HCT116 (cell line): ENCODE data around the gene EXOC6B. TPM values are rescaled to one million over a fixed set of nuclear protein-coding genes. Genes with fewer than 3 reads are reported as not detected.

ENCODE experiments used
- ATAC-seq: fragments of 200-7000 bp; cut with Tn5 transposase; 2 replicates; pipeline ENCODE4 v1.9.1; 2020; ENCODE audit warnings: mild to moderate bottlenecking, moderate library complexity
- BruUV-seq: library from RNA; stranded (reverse); fragments of 400-500 nt; replicated peaks from 2 replicates; lab custom pipeline; 2021; lab: Mats Ljungman, UMichigan
- CTCF ChIA-PET: fragments of 300-600 bp; sonication (Branson Sonifier 250); formaldehyde crosslinking; loops from one replicate; lab custom pipeline; 2021; ENCODE audit warnings: antibody characterized with exemption; lab: Charles Lee
- POLR2A ChIA-PET: fragments of 300-600, 350-600 bp; sonication (Branson Sonifier 250); formaldehyde crosslinking; loops from one replicate; lab custom pipeline; 2021; ENCODE audit warnings: antibody characterized with exemption; lab: Charles Lee
- RAD21 ChIA-PET, 2 experiments: fragments of 300-600 bp; sonication (Branson Sonifier 250); formaldehyde crosslinking; loops; one replicate each; lab custom pipeline; 2023; ENCODE audit warnings: low total read pairs in 2 of 2; ENCODE audit not compliant: uncharacterized antibody in 2 of 2, unreplicated experiment in 2 of 2, low non-redundant PET in 1 of 2; lab: Charles Lee
- DNase-seq: peaks from one replicate; pipeline ENCODE4 v3.0.0-alpha.2; 2010; ENCODE audit warnings: low read depth, low spot score
- H2AFZ ChIP-seq: fragments of 200-600 bp; shearing (Covaris generic), sonication (generic); 2 replicates; pipeline ENCODE4 v1.6.1; 2017; ENCODE audit warnings: low read depth, mixed run types, mixed read lengths, antibody characterized with exemption, low read length; ENCODE audit not compliant: poor library complexity, severe bottlenecking
- H3K27ac ChIP-seq: 2 replicates; pipeline ENCODE4 v1.5.1; 2012; ENCODE audit warnings: low read depth, low read length
- H3K27me3 ChIP-seq: fragments of 200-600 bp; sonication (generic); 2 replicates; pipeline ENCODE4 v1.6.1; 2016; ENCODE audit warnings: mixed run types, low read length, mixed read lengths; ENCODE audit not compliant: insufficient read depth
- H3K36me3 ChIP-seq, 2 experiments: fragments of 200-500 bp in 1 of 2; fragments of 200-600 bp in 1 of 2; sonication (Bioruptor generic) in 1 of 2; sonication (generic) in 1 of 2; 2 replicates each; pipeline versions ENCODE4 v1.5.1 to v1.6.1; 2014 to 2016; ENCODE audit warnings: low read length in 2 of 2, inconsistent platforms in 1 of 2, mixed read lengths in 1 of 2, mixed run types in 1 of 2; ENCODE audit not compliant: insufficient read depth in 2 of 2, control insufficient read depth in 1 of 2
- H3K4me1 ChIP-seq, 2 experiments: fragments of 200-600 bp in 1 of 2; sonication (generic) in 1 of 2; 2 replicates each; pipeline versions ENCODE4 v1.5.1 to v1.6.1; 2012 to 2017; ENCODE audit warnings: low read length in 2 of 2, inconsistent platforms in 1 of 2, mild to moderate bottlenecking in 1 of 2, mixed read lengths in 1 of 2, mixed run types in 1 of 2, moderate library complexity in 1 of 2; ENCODE audit not compliant: insufficient read depth in 2 of 2, control insufficient read depth in 1 of 2
- H3K4me2 ChIP-seq: fragments of 200-600 bp; sonication (generic); 2 replicates; pipeline ENCODE4 v1.6.1; 2017; ENCODE audit warnings: mixed run types, low read length, mixed read lengths
- H3K4me3 ChIP-seq, 2 experiments: fragments of 200-600 bp in 1 of 2; sonication (generic) in 1 of 2; replicated peaks in 1 of 2; 2 replicates each; pipeline ENCODE4 v1.5.1; 2011 to 2016; ENCODE audit warnings: low read length in 2 of 2, control low read depth in 1 of 2, low read depth in 1 of 2, mild to moderate bottlenecking in 1 of 2, mixed read lengths in 1 of 2, mixed run types in 1 of 2
- H3K79me2 ChIP-seq: fragments of 200-600 bp; sonication (generic); 2 replicates; pipeline ENCODE4 v1.6.1; 2017; ENCODE audit warnings: mild to moderate bottlenecking, mixed run types, low read length, moderate library complexity, mixed read lengths; ENCODE audit not compliant: insufficient read depth
- H3K9ac ChIP-seq: fragments of 200-600 bp; sonication (generic); 2 replicates; pipeline ENCODE4 v1.6.1; 2016; ENCODE audit warnings: low read length, mixed read lengths
- H3K9me2 ChIP-seq: fragments of 200-600 bp; sonication (generic), shearing (Covaris generic); 2 replicates; pipeline ENCODE4 v1.6.1; 2017; ENCODE audit warnings: mixed run types, mild to moderate bottlenecking, moderate library complexity; ENCODE audit not compliant: insufficient read depth
- H3K9me3 ChIP-seq, 2 experiments: fragments of 200-500 bp in 1 of 2; fragments of 200-600 bp in 1 of 2; sonication (Bioruptor generic) in 1 of 2; sonication (generic) in 1 of 2; 2 replicates each; pipeline ENCODE4 v1.6.1; 2014 to 2017; ENCODE audit warnings: low read length in 2 of 2, mixed read lengths in 2 of 2, inconsistent platforms in 1 of 2, low read depth in 1 of 2, mild to moderate bottlenecking in 1 of 2, mixed run types in 1 of 2, moderate library complexity in 1 of 2; ENCODE audit not compliant: control insufficient read depth in 1 of 2, insufficient read depth in 1 of 2
- H4K20me1 ChIP-seq: fragments of 200-600 bp; sonication (generic), shearing (Covaris generic); 2 replicates; pipeline ENCODE4 v1.6.1; 2017; ENCODE audit warnings: mixed run types, mild to moderate bottlenecking, moderate library complexity; ENCODE audit not compliant: insufficient read depth
- CBX3 ChIP-seq: IDR thresholded peaks from 2 replicates; pipeline ENCODE4 v1.6.1; 2012; ENCODE audit warnings: low read depth
- ELF1 ChIP-seq: IDR thresholded peaks from 2 replicates; pipeline ENCODE4 v1.6.1; 2012; ENCODE audit warnings: low read depth, borderline replicate concordance
- EZH2 ChIP-seq: fragments of 200-600 bp; sonication (generic); IDR thresholded peaks from 2 replicates; pipeline ENCODE4 v1.6.1; 2017; ENCODE audit warnings: antibody characterized with exemption, mixed run types
- EZH2phosphoT487 ChIP-seq: fragments of 200-600 bp; IDR thresholded peaks from 2 replicates; pipeline ENCODE4 v1.6.1; 2018; ENCODE audit warnings: antibody characterized with exemption, borderline replicate concordance
- FOSL1 ChIP-seq: IDR thresholded peaks from 2 replicates; pipeline ENCODE4 v1.6.1; 2012; ENCODE audit warnings: low read depth
- JUND ChIP-seq: IDR thresholded peaks from 2 replicates; pipeline ENCODE4 v1.6.1; 2012
- MAX ChIP-seq: IDR thresholded peaks from 2 replicates; pipeline ENCODE4 v1.6.1; 2012
- POLR2AphosphoS5 ChIP-seq: IDR thresholded peaks from 2 replicates; pipeline ENCODE4 v1.6.1; 2011; ENCODE audit warnings: mild to moderate bottlenecking, low read depth, low read length, moderate library complexity
- RAD21 ChIP-seq: IDR thresholded peaks from 2 replicates; pipeline ENCODE4 v1.6.1; 2012; ENCODE audit warnings: low read depth, mild to moderate bottlenecking
- REST ChIP-seq: IDR thresholded peaks from 2 replicates; pipeline ENCODE4 v1.6.1; 2012; ENCODE audit warnings: low read depth
- SP1 ChIP-seq: IDR thresholded peaks from 2 replicates; pipeline ENCODE4 v1.6.1; 2012; ENCODE audit warnings: low read depth
- SRF ChIP-seq: IDR thresholded peaks from 2 replicates; pipeline ENCODE4 v1.6.1; 2012; ENCODE audit warnings: low read depth
- TCF7L2 ChIP-seq: IDR thresholded peaks from 2 replicates; pipeline ENCODE4 v1.7.0; 2011; ENCODE audit warnings: borderline replicate concordance, inconsistent platforms; ENCODE audit not compliant: insufficient read depth, insufficient read length; ENCODE audit errors: extremely low read depth
- YY1 ChIP-seq: IDR thresholded peaks from 2 replicates; pipeline ENCODE4 v1.6.1; 2011; ENCODE audit warnings: low read length, low read depth, moderate library complexity, mild to moderate bottlenecking; ENCODE audit not compliant: insufficient replicate concordance; ENCODE audit errors: extremely low read depth
- ZFX ChIP-seq: fragments of 450-650 bp; IDR thresholded peaks from 2 replicates; pipeline ENCODE4 v1.6.1; 2017
- intact Hi-C: fragments of 100-400 bp; cut with micrococcal nuclease; formaldehyde crosslinking; loops from 2 replicates; pipeline ENCODE4 v1.10.0; 2022
- total RNA-seq: library from RNA; stranded (reverse); gene quantifications from one replicate; pipeline ENCODE4 v1.2.1, GENCODE V29; 2021; ENCODE audit not compliant: unreplicated experiment
- TF ChIP-seq, protein P1 (sequence below): IDR thresholded peaks from 2 replicates; pipeline ENCODE4 v1.6.1; 2012
- TF ChIP-seq, protein P2 (sequence below), 3 experiments: fragments of 200-600 bp in 1 of 3; sonication (generic) in 1 of 3; IDR thresholded peaks in 2 of 3; conservative IDR thresholded peaks in 1 of 3; 2 replicates each; pipeline ENCODE4 v1.5.1; 2012 to 2017; ENCODE audit warnings: low read depth in 2 of 3, low read length in 2 of 3, antibody characterized with exemption in 1 of 3, borderline replicate concordance in 1 of 3, control low read depth in 1 of 3, mild to moderate bottlenecking in 1 of 3, mixed read lengths in 1 of 3, mixed run types in 1 of 3, moderate library complexity in 1 of 3; ENCODE audit not compliant: insufficient read depth in 1 of 3

EXOC6B gene
- total RNA-seq, 1 experiment from 2014 or later: 25.4 TPM

DNA sequence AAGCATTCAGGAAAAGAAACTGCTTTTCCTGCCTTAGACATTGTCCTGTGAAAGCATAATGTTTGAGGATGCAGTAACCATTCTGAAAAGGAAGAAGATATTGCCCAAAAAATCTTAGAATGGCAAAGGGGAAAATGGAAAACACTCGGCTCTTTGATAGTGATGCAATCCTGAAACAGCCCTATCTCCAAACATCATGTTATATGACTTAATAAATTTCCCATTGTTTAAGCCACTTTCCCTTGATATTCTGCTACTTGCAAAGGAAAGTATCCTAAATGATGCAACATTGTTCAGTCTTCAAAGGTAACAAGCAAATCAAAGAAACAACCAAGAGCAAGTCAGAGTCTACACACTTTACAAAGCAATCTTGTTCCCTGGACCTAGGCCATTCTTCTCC, 78.5 kb downstream of the EXOC6B start:
- TF ChIP-seq EZH2 (no peak), CBX3 (no peak), SP1 (no peak), FOSL1 (no peak), RAD21 (no peak), EZH2phosphoT487 (no peak), YY1 (no peak), REST (no peak), TCF7L2 (no peak), JUND (no peak), ZFX (no peak), MAX (no peak), POLR2AphosphoS5 (no peak), ELF1 (no peak), SRF (no peak)
- TF ChIP-seq, protein P1, sequence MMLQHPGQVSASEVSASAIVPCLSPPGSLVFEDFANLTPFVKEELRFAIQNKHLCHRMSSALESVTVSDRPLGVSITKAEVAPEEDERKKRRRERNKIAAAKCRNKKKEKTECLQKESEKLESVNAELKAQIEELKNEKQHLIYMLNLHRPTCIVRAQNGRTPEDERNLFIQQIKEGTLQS: no peak
- TF ChIP-seq, protein P2, sequence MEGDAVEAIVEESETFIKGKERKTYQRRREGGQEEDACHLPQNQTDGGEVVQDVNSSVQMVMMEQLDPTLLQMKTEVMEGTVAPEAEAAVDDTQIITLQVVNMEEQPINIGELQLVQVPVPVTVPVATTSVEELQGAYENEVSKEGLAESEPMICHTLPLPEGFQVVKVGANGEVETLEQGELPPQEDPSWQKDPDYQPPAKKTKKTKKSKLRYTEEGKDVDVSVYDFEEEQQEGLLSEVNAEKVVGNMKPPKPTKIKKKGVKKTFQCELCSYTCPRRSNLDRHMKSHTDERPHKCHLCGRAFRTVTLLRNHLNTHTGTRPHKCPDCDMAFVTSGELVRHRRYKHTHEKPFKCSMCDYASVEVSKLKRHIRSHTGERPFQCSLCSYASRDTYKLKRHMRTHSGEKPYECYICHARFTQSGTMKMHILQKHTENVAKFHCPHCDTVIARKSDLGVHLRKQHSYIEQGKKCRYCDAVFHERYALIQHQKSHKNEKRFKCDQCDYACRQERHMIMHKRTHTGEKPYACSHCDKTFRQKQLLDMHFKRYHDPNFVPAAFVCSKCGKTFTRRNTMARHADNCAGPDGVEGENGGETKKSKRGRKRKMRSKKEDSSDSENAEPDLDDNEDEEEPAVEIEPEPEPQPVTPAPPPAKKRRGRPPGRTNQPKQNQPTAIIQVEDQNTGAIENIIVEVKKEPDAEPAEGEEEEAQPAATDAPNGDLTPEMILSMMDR (IDR thresholded peaks at IDR 0.05 in 2 of 3, conservative IDR thresholded peaks at IDR 0.05 in 1 of 3; ENCODE audit: borderline replicate concordance in 1 of 3, insufficient read depth in 1 of 3, low read depth in 2 of 3, low read length in 2 of 3): no peak
- H3K36me3 ChIP-seq: no peaks in the 10 kb centered on the region
- no peak overlapping the region for H3K4me2 ChIP-seq

More for the DNA sequence above, 78.5 kb downstream of the EXOC6B start:
- Histone ChIP-seq H3K27me3 (no peaks in the 10 kb centered on the region), H3K9ac (no peak overlapping the region), H3K9me2 (no peaks in the 10 kb centered on the region), H4K20me1 (no peaks in the 10 kb centered on the region), H3K9me3 (no peaks in the 10 kb centered on the region), H3K4me1 (peaks cover 0 to 3% of the 10 kb centered on the region in 2 experiments; a peak in 1 of 4 replicates), H3K79me2 (no peaks in the 10 kb centered on the region), H3K4me3 (no peak overlapping the region), H2AFZ (no peak overlapping the region), H3K27ac (no peak overlapping the region)
- intact Hi-C loops: loop anchor here (5.0 kb wide), 3 partner anchors 170 to 1215 kb away; no protein-coding TSS in a partner anchor
- ChIA-PET CTCF (interaction anchor here (2.6 kb wide), 1 partner anchor 167 kb away, joined by 11 read pairs; no protein-coding TSS in a partner anchor), RAD21 (no interaction called here), POLR2A (no interaction called here)
- no TSS peak for BruUV-seq
- DNase-seq (no peak), ATAC-seq (no peak)
